Body of pancreas (tissue), 4 donors: ENCODE data around the gene EPN3. TPM values are rescaled to one million over a fixed set of nuclear protein-coding genes. Genes with fewer than 3 reads are reported as not detected.

ENCODE experiments used
- ATAC-seq: fragments of 150-250 bp; one replicate; pipeline ENCODE4 v1.9.1; 2016
- DNase-seq, 4 donors: peaks; one replicate each; pipeline ENCODE4 v3.0.0-alpha.2; 2019
- H3K27ac ChIP-seq, 4 donors: fragments of 200-600 bp; sonication (generic); 1 replicate in 3 of 4; 2 replicates in 1 of 4; pipeline versions ENCODE4 v1.5.1 to v1.6.1; 2016 to 2019; ENCODE audit warnings: mild to moderate bottlenecking in 1 of 4, mixed read lengths in 1 of 4, moderate library complexity in 1 of 4
- H3K27me3 ChIP-seq, 2 donors: fragments of 200-600 bp; sonication (generic); one replicate each; pipeline ENCODE4 v1.6.0; 2016; ENCODE audit warnings: mild to moderate bottlenecking in 1 of 2
- H3K36me3 ChIP-seq, 2 donors: fragments of 200-600 bp; sonication (generic); replicated peaks in 1 of 2; 2 replicates each; pipeline ENCODE4 v1.5.1; 2016; ENCODE audit warnings: low read depth in 2 of 2; ENCODE audit not compliant: insufficient read depth in 1 of 2
- H3K4me1 ChIP-seq: fragments of 200-600 bp; sonication (generic); one replicate; pipeline ENCODE4 v1.6.0; 2016
- H3K4me3 ChIP-seq, 2 donors: fragments of 200-600 bp; sonication (generic); 1 replicate in 1 of 2; 2 replicates in 1 of 2; pipeline ENCODE4 v1.5.1; 2016 to 2019
- H3K9me3 ChIP-seq, 3 donors: fragments of 200-600 bp; sonication (generic); 1 replicate in 2 of 3; 2 replicates in 1 of 3; pipeline ENCODE4 v1.5.1; 2016
- CTCF ChIP-seq, 7 experiments: fragments of 450-650 bp in 4 of 7; fragments of 200-600 bp in 3 of 7; sonication (generic) in 3 of 7; IDR thresholded peaks; one replicate each; pipeline ENCODE4 v1.5.1; 2016 to 2019; ENCODE audit warnings: antibody characterized with exemption in 7 of 7
- POLR2A ChIP-seq, 3 donors: fragments of 450-650 bp; IDR thresholded peaks; one replicate each; pipeline ENCODE4 v1.6.1; 2016; ENCODE audit warnings: antibody characterized with exemption in 3 of 3, mild to moderate bottlenecking in 2 of 3
- WGBS, 2 donors: methylation state at CpG; one replicate each; pipeline ENCODE4 v1.1.5; 2017; 5-methylcytosine and 5-hydroxymethylcytosine counted together
- intact Hi-C: fragments of 100-400 bp; cut with DNase I; formaldehyde crosslinking; loops from one replicate; pipeline ENCODE4 v1.15.1; 2023
- total RNA-seq, 2 donors: library from RNA; depleted of rRNA; stranded (reverse); fragments of >200 nt; gene quantifications; one replicate each; pipeline ENCODE4 v1.1.0, GENCODE V29; 2016

Gene EPN3
- total RNA-seq, 2 donors from 2014 or later: 11.9 to 20.1 TPM

DNA sequence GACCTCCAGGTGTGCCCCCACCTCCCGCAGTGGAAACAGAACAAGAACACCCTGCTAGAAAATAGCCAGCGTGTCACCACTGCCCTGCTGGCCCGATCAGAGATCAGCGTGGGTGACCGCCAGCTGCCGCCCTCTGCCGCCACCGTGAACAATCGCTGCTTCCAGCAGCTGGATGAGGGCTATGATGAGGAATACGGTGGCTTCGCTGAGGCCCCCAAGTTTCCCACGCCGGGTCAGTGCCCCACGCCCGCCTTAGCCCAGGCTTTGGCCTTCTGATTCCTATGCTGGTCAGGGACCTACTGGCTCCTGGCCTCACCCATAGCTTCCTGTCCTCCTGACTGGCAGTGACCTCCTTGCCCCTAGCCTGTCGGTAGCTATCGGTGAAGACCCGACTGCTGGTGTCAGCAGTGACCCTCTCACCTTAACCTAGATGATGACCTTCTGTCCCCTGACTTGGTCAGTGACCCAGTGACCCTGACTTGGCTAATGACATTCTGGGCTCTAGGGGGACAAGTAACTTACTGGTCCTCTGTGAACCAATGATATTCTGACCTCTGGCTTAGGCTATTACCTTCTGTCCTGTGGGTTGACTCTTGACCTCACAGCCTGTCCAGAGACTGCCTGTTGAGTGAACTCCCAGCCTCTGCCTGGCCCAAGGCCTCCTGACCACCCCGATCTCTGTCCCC, 16.9 kb downstream of the EPN3 start:
- no peak for ATAC-seq
- no peaks in the 10 kb centered on the region for H3K27me3 ChIP-seq
- WGBS, 2 donors: 86 to 89% methylated on average over 14 to 19 of the region's 19 CpGs
- peaks cover 30% of the 10 kb centered on the region for H3K4me1 ChIP-seq
- DNase-seq: no peak
- intact Hi-C loops: no loop called here
- H3K36me3 ChIP-seq: peaks cover 0 to 2% of the 10 kb centered on the region in 2 donors
- no peak overlapping the region for H3K4me3 ChIP-seq
- H3K27ac ChIP-seq: no peak overlapping the region
- H3K9me3 ChIP-seq: no peaks in the 10 kb centered on the region
- TF ChIP-seq CTCF (IDR thresholded peaks at IDR 0.05): no peak
- no peak for TF ChIP-seq POLR2A (IDR thresholded peaks at IDR 0.05)

- no peak for TF ChIP-seq POLR2A (IDR thresholded peaks at IDR 0.05)
- TF ChIP-seq CTCF (IDR thresholded peaks at IDR 0.05): no peak
- DNase-seq (no peak), ATAC-seq (no peak)
- Histone ChIP-seq H3K4me1 (peaks cover 30% of the 10 kb centered on the region), H3K27ac (no peak overlapping the region), H3K36me3 (peaks cover 0 to 2% of the 10 kb centered on the region in 2 donors), H3K9me3 (no peaks in the 10 kb centered on the region), H3K27me3 (no peaks in the 10 kb centered on the region), H3K4me3 (no peak overlapping the region)
- WGBS, 2 donors: 83 to 89% methylated on average over 6 to 11 of the region's 11 CpGs
- intact Hi-C loops: loop anchor here (5.0 to 10.0 kb wide), 3 partner anchors 72 to 295 kb away; no protein-coding TSS in a partner anchor
These were observed 17.4 kb downstream of the EPN3 start for GRCh38 chr17:50549969-50550368.

DNA sequence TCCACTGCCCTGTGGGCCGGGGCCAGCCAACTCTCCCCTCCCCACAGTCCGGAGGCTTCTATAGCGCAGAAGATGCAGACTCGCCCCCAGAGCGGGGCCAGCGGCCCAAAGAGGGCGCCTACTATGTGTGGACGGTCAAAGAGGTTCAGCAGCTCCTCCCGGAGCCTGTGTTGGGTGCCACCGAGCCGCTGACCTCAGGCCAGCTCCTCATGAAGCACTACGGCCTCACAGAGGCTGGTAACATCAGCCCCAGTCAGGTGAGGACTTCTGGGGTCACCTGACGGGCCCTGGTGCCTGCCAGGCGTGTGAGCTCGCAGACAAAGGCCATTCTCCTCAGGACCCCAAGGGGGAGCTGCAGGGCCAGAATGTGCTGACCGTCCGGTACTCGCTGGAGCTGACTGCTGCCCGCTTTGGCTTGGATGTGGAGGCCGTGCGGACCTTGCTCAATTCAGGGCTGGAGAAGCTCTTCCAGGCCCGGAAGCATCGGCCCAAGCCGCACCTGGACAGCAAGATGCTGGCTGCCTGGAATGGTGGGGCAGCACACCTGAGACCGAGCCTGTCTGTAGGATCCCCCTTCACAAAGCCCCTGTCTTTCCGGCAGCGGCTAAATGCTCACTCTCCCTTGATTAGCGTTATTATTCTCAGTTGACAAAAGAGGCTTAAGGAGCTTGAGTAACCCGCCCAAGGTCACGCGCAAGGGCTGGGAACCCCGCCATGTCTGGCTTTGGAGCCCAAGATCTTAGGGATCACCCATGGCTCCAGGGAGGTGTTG, 18.3 kb downstream of the EPN3 start:
- DNase-seq (peak; percentile 74 to 87 (median 84)), ATAC-seq (peak; percentile 57)
- intact Hi-C loops: loop anchor here (5.0 to 10.0 kb wide), 3 partner anchors 71 to 294 kb away; no protein-coding TSS in a partner anchor
- Histone ChIP-seq H3K27me3 (no peaks in the 10 kb centered on the region), H3K9me3 (no peaks in the 10 kb centered on the region), H3K4me1 (peaks cover 30% of the 10 kb centered on the region), H3K4me3 (no peak overlapping the region), H3K27ac (no peak overlapping the region), H3K36me3 (peaks cover 0 to 2% of the 10 kb centered on the region in 2 donors)
- 38 to 66% methylated on average over 8 to 29 of the region's 32 CpGs for WGBS, 2 donors
- TF ChIP-seq CTCF (IDR thresholded peaks at IDR 0.05) (peak; percentile 47 to 86 (median 70)), POLR2A (IDR thresholded peaks at IDR 0.05) (peak in 1 of 3 donors; percentile 10)

GRCh38 chr17:50551433-50551815, 18.9 kb downstream of the EPN3 start:
- peaks cover 0 to 2% of the 10 kb centered on the region in 2 donors for H3K36me3 ChIP-seq
- H3K4me1 ChIP-seq: peaks cover 27% of the 10 kb centered on the region
- H3K9me3 ChIP-seq: no peaks in the 10 kb centered on the region
- intact Hi-C loops: loop anchor here (5.0 to 10.0 kb wide), 3 partner anchors 71 to 293 kb away; no protein-coding TSS in a partner anchor
- no peak overlapping the region for H3K4me3 ChIP-seq
- TF ChIP-seq CTCF (IDR thresholded peaks at IDR 0.05) (no peak), POLR2A (IDR thresholded peaks at IDR 0.05) (no peak)
- DNase-seq (no peak), ATAC-seq (no peak)
- 84 to 90% methylated on average over 2 to 8 of the region's 8 CpGs for WGBS, 2 donors
- H3K27me3 ChIP-seq: no peaks in the 10 kb centered on the region
- H3K27ac ChIP-seq: no peak overlapping the region
